DMS153 treated with DMSO at 0.1 percent for 48 hours (cell line): ENCODE measurements around the gene ETS1.

ENCODE experiments used
- DNase-seq: peaks from one replicate; lab custom pipeline; 2025; ENCODE audit not compliant: unreplicated experiment; lab: John Stamatoyannopoulos, UW

The ETS1 gene

GRCh38 chr11:128570632-128571031 lies 16.7 kb downstream of the ETS1 start:
- no peak for DNase-seq

- no peak for DNase-seq
Measured at GRCh38 chr11:128569291-128569690, 18.1 kb downstream of the ETS1 start.

- no peak for DNase-seq
Measured at GRCh38 chr11:128568166-128568778, 19.1 kb downstream of the ETS1 start.

GRCh38 chr11:128567130-128567529 lies 20.2 kb downstream of the ETS1 start:
- no peak for DNase-seq

- DNase-seq, result no peak
Measured at GRCh38 chr11:128565881-128566280, 21.5 kb downstream of the ETS1 start.

GRCh38 chr11:128564642-128565245 lies 22.6 kb downstream of the ETS1 start:
- DNase-seq, result no peak

GRCh38 chr11:128563942-128564641 lies 23.3 kb downstream of the ETS1 start:
- no peak for DNase-seq

GRCh38 chr11:128563308-128563707 lies 24.1 kb downstream of the ETS1 start:
- DNase-seq, result no peak

- no peak for DNase-seq
Measured at GRCh38 chr11:128559496-128560103, 27.8 kb downstream of the ETS1 start.

GRCh38 chr11:128555606-128556005 lies 31.8 kb downstream of the ETS1 start:
- DNase-seq, result no peak

- no peak for DNase-seq
Measured at GRCh38 chr11:128553662-128554362, 33.5 kb downstream of the ETS1 start.

- DNase-seq, result no peak
Measured at GRCh38 chr11:128552783-128553661, 34.3 kb downstream of the ETS1 start.

- DNase-seq, result no peak
Measured at GRCh38 chr11:128551611-128552335, 35.6 kb downstream of the ETS1 start.

- DNase-seq, result no peak
Measured at GRCh38 chr11:128551058-128551457, 36.3 kb downstream of the ETS1 start.

GRCh38 chr11:128550261-128550821 lies 37.0 kb downstream of the ETS1 start:
- DNase-seq, result no peak

- no peak for DNase-seq
Measured at GRCh38 chr11:128549256-128549944, 38.0 kb downstream of the ETS1 start.

GRCh38 chr11:128548649-128549255 lies 38.6 kb downstream of the ETS1 start:
- DNase-seq, result no peak

- no peak for DNase-seq
Measured at GRCh38 chr11:128547946-128548648, 39.3 kb downstream of the ETS1 start.
